Calu3 (cell line): Measurements from ENCODE around the gene PRKCA. TPM values are rescaled to one million over a fixed set of nuclear protein-coding genes. Genes with fewer than 3 reads are reported as not detected.

Experiments
- BruUV-seq: library from RNA; stranded (reverse); fragments of 400-500 nt; replicated peaks from 2 replicates; lab custom pipeline; 2021; lab: Mats Ljungman, UMichigan
- CTCF ChIA-PET: fragments of 300-600 bp; sonication (Branson Sonifier 250); formaldehyde crosslinking; loops from one replicate; lab custom pipeline; 2022; ENCODE audit warnings: antibody characterized with exemption; lab: Charles Lee
- DNase-seq: peaks from one replicate; pipeline ENCODE4 v3.0.0; 2022
- H3K27ac Mint-ChIP-seq: one replicate; pipeline ENCODE4 v1.8.0; 2022; ENCODE audit warnings: mixed read lengths; ENCODE audit not compliant: unreplicated experiment
- H3K27me3 Mint-ChIP-seq: one replicate; pipeline ENCODE4 v1.8.0; 2022; ENCODE audit warnings: mixed read lengths; ENCODE audit not compliant: unreplicated experiment
- H3K36me3 Mint-ChIP-seq: one replicate; pipeline ENCODE4 v1.8.0; 2022; ENCODE audit warnings: mild to moderate bottlenecking, moderate library complexity, mixed read lengths; ENCODE audit not compliant: insufficient read depth, unreplicated experiment
- H3K4me1 Mint-ChIP-seq: one replicate; pipeline ENCODE4 v1.8.0; 2022; ENCODE audit warnings: mild to moderate bottlenecking, low read depth, mixed read lengths; ENCODE audit not compliant: unreplicated experiment
- H3K4me3 Mint-ChIP-seq: one replicate; pipeline ENCODE4 v1.8.0; 2022; ENCODE audit warnings: mild to moderate bottlenecking, low read depth, moderate library complexity, mixed read lengths; ENCODE audit not compliant: unreplicated experiment
- H3K9me3 Mint-ChIP-seq: one replicate; pipeline ENCODE4 v1.8.0; 2022; ENCODE audit warnings: low read depth, mixed read lengths; ENCODE audit not compliant: unreplicated experiment
- intact Hi-C: fragments of 100-400 bp; cut with micrococcal nuclease; formaldehyde crosslinking; loops from one replicate; pipeline ENCODE4 v1.10.0; 2022; ENCODE audit not compliant: unreplicated experiment
- total RNA-seq: library from RNA; stranded (reverse); gene quantifications from 2 replicates; pipeline ENCODE4 v1.2.3, GENCODE V29; 2022
- TF ChIP-seq, protein P1 (sequence below): fragments of 200-600 bp; IDR thresholded peaks from one replicate; pipeline ENCODE4 v1.8.0; 2022; ENCODE audit warnings: antibody characterized with exemption; ENCODE audit not compliant: unreplicated experiment

PRKCA gene
- total RNA-seq, 1 experiment from 2014 or later, result 126 TPM

DNA sequence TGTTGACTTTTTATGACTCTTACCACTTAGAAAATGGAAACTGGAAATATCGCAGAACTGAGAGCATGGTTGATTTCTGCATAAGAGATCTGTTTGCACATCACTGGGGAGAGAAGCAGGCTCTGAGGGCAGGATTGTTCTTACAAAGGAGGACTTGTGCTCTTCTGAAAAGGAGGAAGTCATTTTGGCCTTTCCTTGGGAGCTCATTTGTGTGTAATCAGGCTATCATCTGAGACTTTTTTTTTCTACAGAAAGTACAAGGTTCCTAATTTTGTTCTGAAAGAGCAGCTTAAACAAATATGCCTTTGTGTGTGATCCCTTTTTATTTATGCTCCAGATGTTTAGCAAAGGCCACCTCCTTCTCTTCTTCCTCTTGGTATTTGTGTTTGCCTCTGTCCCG, 386.8 kb downstream of the PRKCA start:
- CTCF ChIA-PET, result no interaction called here
- no TSS peak for BruUV-seq
- Mint-ChIP-seq H3K4me3 (no peak overlapping the region), H3K4me1 (peaks cover 25% of the 10 kb centered on the region), H3K9me3 (no peaks in the 10 kb centered on the region), H3K36me3 (peaks cover 36% of the 10 kb centered on the region), H3K27me3 (no peaks in the 10 kb centered on the region), H3K27ac (peak overlapping the region; percentile 4)
- no peak for DNase-seq
- TF ChIP-seq, protein P1, sequence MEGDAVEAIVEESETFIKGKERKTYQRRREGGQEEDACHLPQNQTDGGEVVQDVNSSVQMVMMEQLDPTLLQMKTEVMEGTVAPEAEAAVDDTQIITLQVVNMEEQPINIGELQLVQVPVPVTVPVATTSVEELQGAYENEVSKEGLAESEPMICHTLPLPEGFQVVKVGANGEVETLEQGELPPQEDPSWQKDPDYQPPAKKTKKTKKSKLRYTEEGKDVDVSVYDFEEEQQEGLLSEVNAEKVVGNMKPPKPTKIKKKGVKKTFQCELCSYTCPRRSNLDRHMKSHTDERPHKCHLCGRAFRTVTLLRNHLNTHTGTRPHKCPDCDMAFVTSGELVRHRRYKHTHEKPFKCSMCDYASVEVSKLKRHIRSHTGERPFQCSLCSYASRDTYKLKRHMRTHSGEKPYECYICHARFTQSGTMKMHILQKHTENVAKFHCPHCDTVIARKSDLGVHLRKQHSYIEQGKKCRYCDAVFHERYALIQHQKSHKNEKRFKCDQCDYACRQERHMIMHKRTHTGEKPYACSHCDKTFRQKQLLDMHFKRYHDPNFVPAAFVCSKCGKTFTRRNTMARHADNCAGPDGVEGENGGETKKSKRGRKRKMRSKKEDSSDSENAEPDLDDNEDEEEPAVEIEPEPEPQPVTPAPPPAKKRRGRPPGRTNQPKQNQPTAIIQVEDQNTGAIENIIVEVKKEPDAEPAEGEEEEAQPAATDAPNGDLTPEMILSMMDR, result no peak
- intact Hi-C loops, result no loop called here

DNA sequence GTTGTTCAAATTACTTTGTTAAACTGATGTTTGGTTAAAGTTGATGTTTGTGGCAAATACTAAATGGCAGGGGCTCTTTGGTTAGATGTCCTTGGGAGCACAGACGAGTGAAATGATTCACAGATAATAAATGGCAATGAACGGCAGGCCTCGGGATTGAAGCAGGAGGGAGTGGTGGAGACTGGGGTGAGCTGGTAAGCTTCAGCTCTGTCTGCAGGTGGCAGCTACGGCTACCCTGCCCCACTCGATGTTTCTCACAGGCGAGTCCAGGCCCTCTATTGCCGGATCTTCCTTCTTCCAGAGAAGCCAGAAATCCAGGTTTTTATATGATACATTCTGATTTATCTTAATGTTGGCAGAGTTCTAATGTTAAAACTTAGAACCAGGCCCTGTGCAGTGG, 387.8 kb downstream of the PRKCA start:
- Mint-ChIP-seq H3K36me3 (peaks cover 36% of the 10 kb centered on the region), H3K4me1 (peaks cover 24% of the 10 kb centered on the region), H3K9me3 (no peaks in the 10 kb centered on the region), H3K27me3 (no peaks in the 10 kb centered on the region), H3K4me3 (no peak overlapping the region), H3K27ac (no peak overlapping the region)
- intact Hi-C loops, result no loop called here
- BruUV-seq, result no TSS peak
- CTCF ChIA-PET, result no interaction called here
- DNase-seq, result no peak
- TF ChIP-seq, protein P1, result no peak

DNA sequence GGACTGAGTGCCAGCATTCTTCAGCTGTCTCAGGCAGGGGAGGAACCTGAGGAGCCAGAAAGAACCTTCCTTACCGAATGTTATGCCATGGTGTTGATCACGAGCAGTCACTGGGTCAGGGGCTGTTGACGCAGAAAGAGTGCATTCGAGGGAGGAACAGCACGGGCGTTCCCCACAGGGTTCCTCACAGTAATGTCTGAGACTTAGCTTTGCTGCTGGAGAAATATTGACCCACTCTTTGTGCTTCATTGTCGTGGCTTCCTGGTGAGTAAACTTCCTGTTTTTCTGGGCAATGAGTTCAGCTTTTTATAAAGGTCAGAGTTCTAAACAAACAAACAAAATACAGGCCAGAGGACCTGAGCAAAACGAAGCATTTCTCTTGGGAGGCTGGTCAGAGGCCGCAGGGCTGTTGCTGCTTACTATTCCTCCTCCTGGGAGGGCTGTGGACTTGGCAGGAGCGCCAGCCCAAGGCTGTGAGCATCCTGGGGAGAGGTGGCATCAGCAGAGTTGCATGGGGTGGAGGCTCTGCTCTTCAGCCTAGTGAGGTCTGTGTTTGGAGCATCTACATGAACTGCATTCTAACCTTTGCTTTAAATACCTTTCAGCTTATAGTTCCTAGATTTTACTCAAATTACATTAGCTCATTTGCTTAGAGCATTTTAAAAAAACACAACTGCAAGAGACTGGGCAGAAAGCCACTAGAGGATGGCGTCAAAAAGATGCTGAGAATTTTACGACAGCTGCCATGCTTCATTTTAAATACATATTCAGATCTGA, 389.4 kb downstream of the PRKCA start:
- Mint-ChIP-seq H3K4me1 (peaks cover 24% of the 10 kb centered on the region), H3K27me3 (no peaks in the 10 kb centered on the region), H3K4me3 (no peak overlapping the region), H3K9me3 (no peaks in the 10 kb centered on the region), H3K27ac (peak overlapping the region; percentile 47), H3K36me3 (peaks cover 39% of the 10 kb centered on the region)
- intact Hi-C loops, result no loop called here
- TF ChIP-seq, protein P1, result no peak
- no TSS peak for BruUV-seq
- no peak for DNase-seq
- CTCF ChIA-PET, result interaction anchor here (0.6 to 1.0 kb wide), 2 partner anchors 402 to 490 kb away, joined by 3 to 4 read pairs; no protein-coding TSS in a partner anchor

DNA sequence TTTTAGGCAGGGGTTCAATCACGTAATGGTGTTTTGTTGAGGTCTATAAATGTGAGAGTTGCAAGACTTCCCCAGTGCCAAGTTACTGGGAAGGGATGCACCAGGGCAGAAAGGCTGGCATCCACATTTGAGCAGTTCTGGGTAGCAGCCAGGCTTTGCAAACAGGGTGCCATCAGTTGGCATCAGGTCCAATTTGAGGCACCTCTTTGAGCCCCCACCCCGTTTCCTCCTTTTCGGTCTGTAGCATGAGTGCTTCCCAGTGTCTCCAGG, 389.9 kb downstream of the PRKCA start:
- intact Hi-C loops, result no loop called here
- CTCF ChIA-PET, result no interaction called here
- Mint-ChIP-seq H3K4me1 (peaks cover 19% of the 10 kb centered on the region), H3K4me3 (no peak overlapping the region), H3K27me3 (no peaks in the 10 kb centered on the region), H3K9me3 (no peaks in the 10 kb centered on the region), H3K36me3 (peaks cover 39% of the 10 kb centered on the region), H3K27ac (no peak overlapping the region)
- no peak for DNase-seq
- TF ChIP-seq, protein P1, result no peak
- BruUV-seq, result no TSS peak
